ACHN (cell line): ENCODE measurements around the gene CASP1.
"Not testable (repeated sequence)": the region's sequence is repeated elsewhere in the genome, so short reads cannot be mapped to it uniquely, and the experiment has no call there.

Experiments used
- DNase-seq: peaks from one replicate; pipeline ENCODE4 v3.0.0-alpha.2; 2015
- in situ Hi-C: cut with HindIII; loops from 2 replicates; pipeline ENCODE4 v1.10.0; 2017; ENCODE audit warnings: low sequenced_read_pairs, low pct_ligation_motif_present, low pct_unique_long_range_greater_than_20kb

The CASP1 gene

GRCh38 chr11:105034813-105035620 lies at the start of gene CASP1:
CASP1 (minus strand) TSS chr11:105035144; CDS start chr11:105035113, 31 bp downstream.
- in situ Hi-C loops = no loop called here
- DNase-seq = peak; percentile 44

- in situ Hi-C loops = no loop called here
Measured at GRCh38 chr11:105081412-105082150, 46.6 kb upstream of the CASP1 start.

GRCh38 chr11:105080171-105080906 lies 45.4 kb upstream of the CASP1 start:
- in situ Hi-C loops = not testable (repeated sequence)

More at GRCh38 chr11:105081412-105082150, 46.6 kb upstream of the CASP1 start:
- DNase-seq = no peak

GRCh38 chr11:105078283-105078682 lies 43.3 kb upstream of the CASP1 start:
- in situ Hi-C loops = no loop called here

More at GRCh38 chr11:105080171-105080906, 45.4 kb upstream of the CASP1 start:
- DNase-seq = not testable (repeated sequence)

GRCh38 chr11:105077141-105077790 lies 42.3 kb upstream of the CASP1 start:
- in situ Hi-C loops, DNase-seq: not testable (repeated sequence)

More at GRCh38 chr11:105078283-105078682, 43.3 kb upstream of the CASP1 start:
- DNase-seq = no peak

- in situ Hi-C loops = no loop called here
- no peak for DNase-seq
Measured at GRCh38 chr11:105074166-105074530, 39.2 kb upstream of the CASP1 start.

- in situ Hi-C loops = no loop called here
- DNase-seq = no peak
Measured at GRCh38 chr11:105073456-105074165, 38.7 kb upstream of the CASP1 start.

GRCh38 chr11:105072080-105072479 lies 37.1 kb upstream of the CASP1 start:
- DNase-seq, in situ Hi-C loops: not testable (repeated sequence)

- in situ Hi-C loops = no loop called here
- no peak for DNase-seq
Measured at GRCh38 chr11:105071089-105071732, 36.3 kb upstream of the CASP1 start.

GRCh38 chr11:105070306-105070705 lies 35.4 kb upstream of the CASP1 start:
- in situ Hi-C loops = no loop called here
- DNase-seq = no peak

- in situ Hi-C loops = not testable (repeated sequence)
Measured at GRCh38 chr11:105069749-105070148, 34.8 kb upstream of the CASP1 start.

GRCh38 chr11:105063245-105063941 lies 28.4 kb upstream of the CASP1 start:
- DNase-seq, in situ Hi-C loops: not testable (repeated sequence)

More at GRCh38 chr11:105069749-105070148, 34.8 kb upstream of the CASP1 start:
- not testable (repeated sequence) for DNase-seq

GRCh38 chr11:105057432-105057831 lies 22.5 kb upstream of the CASP1 start:
- DNase-seq = no peak

GRCh38 chr11:105056446-105056845 lies 21.5 kb upstream of the CASP1 start:
- no peak for DNase-seq
- in situ Hi-C loops = no loop called here

More at GRCh38 chr11:105057432-105057831, 22.5 kb upstream of the CASP1 start:
- in situ Hi-C loops = no loop called here

- in situ Hi-C loops = no loop called here
- no peak for DNase-seq
Measured at GRCh38 chr11:105054723-105055493, 20.0 kb upstream of the CASP1 start.

GRCh38 chr11:105052487-105052886 lies 17.5 kb upstream of the CASP1 start:
- DNase-seq = no peak
- in situ Hi-C loops = no loop called here
